ENCODE data around the gene ARHGAP19.

ARHGAP19 gene

GRCh38 chr10:97292097-97292861 lies at the start of gene ARHGAP19 (continued):
- TF ChIP-seq ZBTB7A (tag by site-specific recombination; IDR thresholded peaks at IDR 0.05; ENCODE audit: low read depth) (peak; percentile 84; the same call in 1 of the 2 replicates), ZNF157 (tag by site-specific recombination; IDR thresholded peaks at IDR 0.05) (no peak), ZNF16 (tag by site-specific recombination; IDR thresholded peaks at IDR 0.05; ENCODE audit: low read depth) (no peak), SP7 (tag by site-specific recombination; IDR thresholded peaks at IDR 0.05) (peak; percentile 91), ZNF211 (tag by site-specific recombination; IDR thresholded peaks at IDR 0.05; ENCODE audit: low read depth) (no peak), ZNF404 (tag by site-specific recombination; IDR thresholded peaks at IDR 0.05) (no peak), ZNF623 (tag by site-specific recombination; IDR thresholded peaks at IDR 0.05) (peak; percentile 24; the same call in 1 of the 2 replicates), ZNF596 (tag by site-specific recombination; IDR thresholded peaks at IDR 0.05) (no peak), ZNF704 (tag by site-specific recombination; IDR thresholded peaks at IDR 0.05) (0 out of 2 replicates have a peak, but pooled peaks have one; percentile 74), SP3 (tag by site-specific recombination; IDR thresholded peaks at IDR 0.05) (peak; percentile 97), ZNF707 (tag by site-specific recombination; IDR thresholded peaks at IDR 0.05) (no peak), PRDM4 (tag by site-specific recombination; IDR thresholded peaks at IDR 0.05) (peak; percentile 72; the same call in 1 of the 2 replicates), OSR2 (tag by site-specific recombination; IDR thresholded peaks at IDR 0.05) (peak; percentile 43), ZNF664 (tag by site-specific recombination; IDR thresholded peaks at IDR 0.05) (no peak; the same call in 1 of the 2 replicates), ZNF335 (tag by site-specific recombination; conservative IDR thresholded peaks at IDR 0.05) (peak; percentile 95), IKZF3 (tag by site-specific recombination; IDR thresholded peaks at IDR 0.05) (peak; percentile 46; the same call in 1 of the 2 replicates), ZNF354C (tag by site-specific recombination; IDR thresholded peaks at IDR 0.05; ENCODE audit: borderline replicate concordance, low read depth) (no peak), ZNF148 (tag by site-specific recombination; IDR thresholded peaks at IDR 0.05; ENCODE audit: borderline replicate concordance) (no peak), ZNF248 (tag by site-specific recombination; IDR thresholded peaks at IDR 0.05) (no peak), ZNF292 (tag by site-specific recombination; IDR thresholded peaks at IDR 0.05; ENCODE audit: borderline replicate concordance, low read depth) (no peak), ZNF2 (tag by site-specific recombination; IDR thresholded peaks at IDR 0.05) (peak; percentile 96), KLF7 (tag by site-specific recombination; IDR thresholded peaks at IDR 0.05; ENCODE audit: borderline replicate concordance) (0 out of 2 replicates have a peak, but pooled peaks have one; percentile 66), ZNF692 (tag by site-specific recombination; IDR thresholded peaks at IDR 0.05) (peak; percentile 87), ZNF518A (tag by site-specific recombination; conservative IDR thresholded peaks at IDR 0.05; ENCODE audit: low read depth) (peak; percentile 31; the same call in 1 of the 2 replicates), ZNF629 (tag by site-specific recombination; IDR thresholded peaks at IDR 0.05) (peak; percentile 82), ZNF658 (tag by site-specific recombination; IDR thresholded peaks at IDR 0.05) (no peak)
